Panc1 (cell line): Measurements from ENCODE around the gene KHNYN. TPM values are rescaled to one million over a fixed set of nuclear protein-coding genes. Genes with fewer than 3 reads are reported as not detected.

Experiments
- total RNA-seq: library from RNA; stranded (reverse); gene quantifications from one replicate; pipeline ENCODE4 v1.2.1, GENCODE V29; 2021; ENCODE audit not compliant: unreplicated experiment

KHNYN gene
- total RNA-seq, 1 experiment from 2014 or later = 37.6 TPM

Other genes with a start within 250 kb of the KHNYN start
- 103 TPM for gene IPO4, start 241.1 kb upstream of the KHNYN start, total RNA-seq
- 44.7 TPM for gene TM9SF1, start 234.5 kb upstream of the KHNYN start, total RNA-seq
- not detected for gene TSSK4, start 224.3 kb upstream of the KHNYN start, total RNA-seq
- 42.4 TPM for gene CHMP4A, start 216.5 kb upstream of the KHNYN start, total RNA-seq
- 8.9 TPM for gene MDP1, start 213.9 kb upstream of the KHNYN start, total RNA-seq
- 155 TPM for gene NEDD8, start 197.6 kb upstream of the KHNYN start, total RNA-seq
- 45.9 TPM for gene GMPR2, start 197.0 kb upstream of the KHNYN start, total RNA-seq
- gene TINF2, start 187.3 kb upstream of the KHNYN start, total RNA-seq = 53.8 TPM
- 2.3 TPM for gene TGM1, start 166.8 kb upstream of the KHNYN start, total RNA-seq
- gene RABGGTA, start 158.4 kb upstream of the KHNYN start, total RNA-seq = 30.9 TPM
- gene DHRS1, start 130.2 kb upstream of the KHNYN start, total RNA-seq = 8.9 TPM
- 25.3 TPM for gene NOP9, start 130.1 kb upstream of the KHNYN start, total RNA-seq
- gene CIDEB, start 122.0 kb upstream of the KHNYN start, total RNA-seq = 0.18 TPM
- 6.9 TPM for gene LTB4R2, start 119.8 kb upstream of the KHNYN start, total RNA-seq
- gene LTB4R, start 118.5 kb upstream of the KHNYN start, total RNA-seq = 4.8 TPM
- gene ADCY4, start 94.9 kb upstream of the KHNYN start, total RNA-seq = 0.21 TPM
- not detected for gene RIPK3, start 90.0 kb upstream of the KHNYN start, total RNA-seq
- 0.36 TPM for gene NFATC4, start 61.8 kb upstream of the KHNYN start, total RNA-seq
- gene NYNRIN, start 31.0 kb upstream of the KHNYN start, total RNA-seq = 0.31 TPM
- 1.0 TPM for gene CBLN3, start 286 bp upstream of the KHNYN start, total RNA-seq
- 54.2 TPM for gene SDR39U1, start 12.8 kb downstream of the KHNYN start, total RNA-seq
- not detected for gene CMA1, start 78.3 kb downstream of the KHNYN start, total RNA-seq
- gene CTSG, start 146.3 kb downstream of the KHNYN start, total RNA-seq = not detected
- gene GZMH, start 179.7 kb downstream of the KHNYN start, total RNA-seq = not detected
- gene GZMB, start 204.2 kb downstream of the KHNYN start, total RNA-seq = 1.2 TPM